Nephron progenitor cell (in vitro differentiated cells): Measurements from ENCODE around the gene CAD.

Experiments
- DNase-seq: peaks from one replicate; pipeline ENCODE4 v3.0.0; 2021
- H3K27ac Mint-ChIP-seq: 2 replicates; pipeline ENCODE4 v1.8.0; 2021; ENCODE audit warnings: mild to moderate bottlenecking, moderate library complexity, mixed read lengths
- H3K27me3 Mint-ChIP-seq: 2 replicates; pipeline ENCODE4 v1.8.0; 2021; ENCODE audit warnings: mild to moderate bottlenecking, low read depth, mixed read lengths; ENCODE audit not compliant: poor library complexity
- H3K36me3 Mint-ChIP-seq: 2 replicates; pipeline ENCODE4 v1.8.0; 2021; ENCODE audit warnings: low read depth, mixed read lengths
- H3K4me1 Mint-ChIP-seq: 2 replicates; pipeline ENCODE4 v1.8.0; 2021; ENCODE audit warnings: mixed read lengths
- H3K4me3 Mint-ChIP-seq: 2 replicates; pipeline ENCODE4 v1.8.0; 2021; ENCODE audit warnings: mild to moderate bottlenecking, moderate library complexity, mixed read lengths
- H3K9me3 Mint-ChIP-seq: 2 replicates; pipeline ENCODE4 v1.8.0; 2021; ENCODE audit warnings: mild to moderate bottlenecking, moderate library complexity, mixed read lengths
- TF ChIP-seq, protein P1 (sequence below): fragments of 200-600 bp; sonication (generic); IDR thresholded peaks from 2 replicates; pipeline ENCODE4 v1.5.0; 2021; ENCODE audit warnings: antibody characterized with exemption

CAD gene

GRCh38 chr2:27211241-27211942, 5.8 kb upstream of the CAD start:
- no peak for DNase-seq
- H3K4me1 Mint-ChIP-seq: peaks cover 47% of the 10 kb centered on the region
- peaks cover 33% of the 10 kb centered on the region for H3K36me3 Mint-ChIP-seq
- TF ChIP-seq, protein P1, sequence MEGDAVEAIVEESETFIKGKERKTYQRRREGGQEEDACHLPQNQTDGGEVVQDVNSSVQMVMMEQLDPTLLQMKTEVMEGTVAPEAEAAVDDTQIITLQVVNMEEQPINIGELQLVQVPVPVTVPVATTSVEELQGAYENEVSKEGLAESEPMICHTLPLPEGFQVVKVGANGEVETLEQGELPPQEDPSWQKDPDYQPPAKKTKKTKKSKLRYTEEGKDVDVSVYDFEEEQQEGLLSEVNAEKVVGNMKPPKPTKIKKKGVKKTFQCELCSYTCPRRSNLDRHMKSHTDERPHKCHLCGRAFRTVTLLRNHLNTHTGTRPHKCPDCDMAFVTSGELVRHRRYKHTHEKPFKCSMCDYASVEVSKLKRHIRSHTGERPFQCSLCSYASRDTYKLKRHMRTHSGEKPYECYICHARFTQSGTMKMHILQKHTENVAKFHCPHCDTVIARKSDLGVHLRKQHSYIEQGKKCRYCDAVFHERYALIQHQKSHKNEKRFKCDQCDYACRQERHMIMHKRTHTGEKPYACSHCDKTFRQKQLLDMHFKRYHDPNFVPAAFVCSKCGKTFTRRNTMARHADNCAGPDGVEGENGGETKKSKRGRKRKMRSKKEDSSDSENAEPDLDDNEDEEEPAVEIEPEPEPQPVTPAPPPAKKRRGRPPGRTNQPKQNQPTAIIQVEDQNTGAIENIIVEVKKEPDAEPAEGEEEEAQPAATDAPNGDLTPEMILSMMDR: no peak
- H3K9me3 Mint-ChIP-seq: no peaks in the 10 kb centered on the region
- H3K27ac Mint-ChIP-seq: peak overlapping the region; percentile 90
- H3K27me3 Mint-ChIP-seq: peaks cover 3% of the 10 kb centered on the region
- peak overlapping the region; percentile 99 for H3K4me3 Mint-ChIP-seq

DNA sequence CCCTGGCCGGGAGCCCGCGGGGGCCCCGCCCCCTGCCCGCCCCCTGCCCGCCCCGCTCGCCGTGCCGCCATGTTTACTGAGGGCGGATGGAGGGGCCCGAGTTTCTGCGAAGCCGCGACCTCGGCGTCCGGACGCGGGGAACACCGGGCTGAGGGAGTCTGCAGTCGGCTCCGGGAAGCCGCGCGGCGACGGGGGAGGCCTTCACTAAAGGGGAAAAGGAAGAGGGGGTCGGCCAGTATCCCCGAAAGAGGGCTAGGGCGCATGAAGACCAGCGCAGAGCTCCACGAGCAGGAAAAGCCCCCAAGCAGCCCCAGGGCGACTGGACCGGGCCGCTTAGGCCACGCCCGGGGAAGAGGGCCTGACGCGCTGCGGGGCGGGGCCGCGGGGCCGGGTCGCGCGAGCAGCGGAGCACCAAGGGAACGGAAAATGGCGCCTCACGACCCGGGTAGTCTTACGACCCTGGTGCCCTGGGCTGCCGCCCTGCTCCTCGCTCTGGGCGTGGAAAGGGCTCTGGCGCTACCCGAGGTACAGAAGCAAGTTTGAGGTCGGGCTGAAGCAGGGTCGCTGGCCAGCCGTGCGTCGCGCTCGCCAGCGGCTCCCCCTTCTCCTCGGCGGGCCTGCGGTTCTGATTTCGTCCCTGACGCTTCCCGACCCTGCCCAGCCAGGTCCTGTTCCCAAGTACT, 5.1 kb upstream of the CAD start, which contains the start of the genes ATRAID and SLC5A6:
Gene ATRAID (plus strand): TSS at position 99 of the 683 bp plus-strand sequence. CDS start 328 bp downstream, at position 427.
Gene SLC5A6 (minus strand): TSS at position 326 of the 683 bp plus-strand sequence. CDS start 4,618 bp downstream, outside the sequence.
- H3K9me3 Mint-ChIP-seq: no peaks in the 10 kb centered on the region
- H3K27ac Mint-ChIP-seq: peak within 1 kb of the TSS; percentile 100
- H3K36me3 Mint-ChIP-seq: peaks cover 33% of the 10 kb centered on the region
- H3K4me1 Mint-ChIP-seq: peaks cover 54% of the 10 kb centered on the region
- H3K4me3 Mint-ChIP-seq: peak within 1 kb of the TSS; percentile 99
- peak; percentile 88 for DNase-seq
- peaks cover 3% of the 10 kb centered on the region for H3K27me3 Mint-ChIP-seq
- TF ChIP-seq, protein P1: no peak

- peak; percentile 19 for DNase-seq
- Mint-ChIP-seq H3K36me3 (peaks cover 30% of the 10 kb centered on the region), H3K4me1 (peaks cover 62% of the 10 kb centered on the region), H3K4me3 (peak overlapping the region; percentile 99), H3K27me3 (peaks cover 3% of the 10 kb centered on the region), H3K27ac (peak overlapping the region; percentile 100), H3K9me3 (no peaks in the 10 kb centered on the region)
- TF ChIP-seq, protein P1: no peak
Observed at GRCh38 chr2:27212626-27213471, 4.3 kb upstream of the CAD start.

DNA sequence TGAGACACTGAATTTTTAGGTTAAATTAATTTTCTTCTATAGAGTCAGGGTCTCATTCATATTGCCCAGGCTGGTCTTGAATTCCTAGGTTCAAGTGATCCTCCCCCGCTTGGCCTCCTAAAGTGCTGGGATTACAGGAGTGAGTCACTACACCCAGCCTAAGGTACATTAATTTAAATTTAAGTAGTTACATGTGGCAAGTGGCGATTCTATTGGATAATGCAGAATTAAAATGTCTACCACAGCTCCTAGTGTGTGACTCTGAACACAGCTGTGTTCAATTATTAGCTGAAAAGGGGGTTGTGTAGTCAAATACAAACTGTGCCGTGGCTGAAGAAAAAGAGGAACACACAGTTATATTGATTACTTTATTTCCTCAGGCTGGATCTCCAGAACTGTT, 2.2 kb upstream of the CAD start:
- H3K36me3 Mint-ChIP-seq: peaks cover 19% of the 10 kb centered on the region
- peaks cover 55% of the 10 kb centered on the region for H3K4me1 Mint-ChIP-seq
- TF ChIP-seq, protein P1: no peak
- H3K4me3 Mint-ChIP-seq: no peak overlapping the region
- H3K27ac Mint-ChIP-seq: no peak overlapping the region
- no peaks in the 10 kb centered on the region for H3K9me3 Mint-ChIP-seq
- peaks cover 3% of the 10 kb centered on the region for H3K27me3 Mint-ChIP-seq
- no peak for DNase-seq

DNA sequence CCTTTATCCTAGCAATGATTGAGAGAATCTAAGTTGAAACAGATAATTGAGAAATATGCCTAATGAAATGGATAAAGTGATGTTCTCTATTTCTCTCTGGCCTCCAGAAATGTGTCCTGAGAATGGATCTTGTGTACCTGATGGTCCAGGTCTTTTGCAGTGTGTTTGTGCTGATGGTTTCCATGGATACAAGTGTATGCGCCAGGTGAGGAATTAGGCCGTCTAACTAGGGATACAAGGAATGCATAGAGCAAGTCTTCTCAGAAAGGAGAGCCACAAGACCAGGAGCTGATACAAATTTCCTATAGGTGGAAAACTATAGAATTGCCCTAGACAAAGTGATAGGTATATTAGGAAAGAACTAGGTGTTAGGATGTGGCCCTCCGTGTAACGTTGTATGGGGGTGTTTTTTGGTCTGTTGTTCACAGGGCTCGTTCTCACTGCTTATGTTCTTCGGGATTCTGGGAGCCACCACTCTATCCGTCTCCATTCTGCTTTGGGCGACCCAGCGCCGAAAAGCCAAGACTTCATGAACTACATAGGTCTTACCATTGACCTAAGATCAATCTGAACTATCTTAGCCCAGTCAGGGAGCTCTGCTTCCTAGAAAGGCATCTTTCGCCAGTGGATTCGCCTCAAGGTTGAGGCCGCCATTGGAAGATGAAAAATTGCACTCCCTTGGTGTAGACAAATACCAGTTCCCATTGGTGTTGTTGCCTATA, 592 bp upstream of the CAD start:
- peak overlapping the region; percentile 88 for H3K4me3 Mint-ChIP-seq
- peaks cover 32% of the 10 kb centered on the region for H3K36me3 Mint-ChIP-seq
- H3K9me3 Mint-ChIP-seq: no peaks in the 10 kb centered on the region
- H3K27me3 Mint-ChIP-seq: peaks cover 3% of the 10 kb centered on the region
- no peak for DNase-seq
- peaks cover 48% of the 10 kb centered on the region for H3K4me1 Mint-ChIP-seq
- peak overlapping the region; percentile 19 for H3K27ac Mint-ChIP-seq
- TF ChIP-seq, protein P1: no peak
